GM23248 (cell line): ENCODE data around the gene DNA2.

ENCODE experiments used
- EZH2 ChIP-seq: fragments of 200-600 bp; sonication (generic); IDR thresholded peaks from 2 replicates; pipeline ENCODE4 v1.6.1; 2018; ENCODE audit warnings: antibody characterized with exemption, mild to moderate bottlenecking; ENCODE audit not compliant: insufficient read depth, poor library complexity, severe bottlenecking
- EZH2phosphoT487 ChIP-seq: fragments of 200-600 bp; sonication (generic); IDR thresholded peaks from 2 replicates; pipeline ENCODE4 v1.6.1; 2018; ENCODE audit warnings: antibody characterized with exemption, moderate library complexity, mild to moderate bottlenecking, low read depth; ENCODE audit not compliant: insufficient read depth

- no peak for TF ChIP-seq EZH2
- TF ChIP-seq EZH2phosphoT487: no peak
Measured at GRCh38 chr10:68492118-68492517, 20.3 kb upstream of the DNA2 start.
